ENCODE measurements around the gene TBC1D14.

DNA sequence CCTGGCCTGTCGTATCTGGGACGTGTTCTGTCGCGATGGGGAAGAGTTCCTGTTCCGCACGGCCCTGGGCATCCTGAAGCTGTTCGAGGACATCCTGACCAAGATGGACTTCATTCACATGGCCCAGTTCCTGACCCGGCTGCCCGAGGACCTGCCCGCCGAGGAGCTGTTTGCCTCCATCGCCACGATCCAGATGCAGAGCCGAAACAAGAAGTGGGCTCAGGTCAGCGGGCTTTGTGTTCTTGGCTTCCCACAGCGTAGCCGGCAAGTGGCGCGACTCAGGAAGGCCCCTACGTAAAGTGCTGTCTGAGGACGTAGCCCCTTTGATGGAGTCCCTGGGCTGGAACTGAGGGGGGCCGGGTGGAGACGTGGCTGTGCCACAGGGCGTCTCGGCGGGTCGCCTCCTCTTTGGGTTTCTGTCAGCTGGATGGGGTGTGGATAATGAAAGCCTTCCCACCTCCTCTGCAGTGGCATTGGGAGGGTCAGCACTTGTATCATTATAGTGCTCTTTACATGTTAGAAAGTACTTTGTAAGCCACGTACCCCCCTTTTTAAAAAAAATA is 115.5 kb downstream of the TBC1D14 start:
- TF ChIP-seq, protein P1, sequence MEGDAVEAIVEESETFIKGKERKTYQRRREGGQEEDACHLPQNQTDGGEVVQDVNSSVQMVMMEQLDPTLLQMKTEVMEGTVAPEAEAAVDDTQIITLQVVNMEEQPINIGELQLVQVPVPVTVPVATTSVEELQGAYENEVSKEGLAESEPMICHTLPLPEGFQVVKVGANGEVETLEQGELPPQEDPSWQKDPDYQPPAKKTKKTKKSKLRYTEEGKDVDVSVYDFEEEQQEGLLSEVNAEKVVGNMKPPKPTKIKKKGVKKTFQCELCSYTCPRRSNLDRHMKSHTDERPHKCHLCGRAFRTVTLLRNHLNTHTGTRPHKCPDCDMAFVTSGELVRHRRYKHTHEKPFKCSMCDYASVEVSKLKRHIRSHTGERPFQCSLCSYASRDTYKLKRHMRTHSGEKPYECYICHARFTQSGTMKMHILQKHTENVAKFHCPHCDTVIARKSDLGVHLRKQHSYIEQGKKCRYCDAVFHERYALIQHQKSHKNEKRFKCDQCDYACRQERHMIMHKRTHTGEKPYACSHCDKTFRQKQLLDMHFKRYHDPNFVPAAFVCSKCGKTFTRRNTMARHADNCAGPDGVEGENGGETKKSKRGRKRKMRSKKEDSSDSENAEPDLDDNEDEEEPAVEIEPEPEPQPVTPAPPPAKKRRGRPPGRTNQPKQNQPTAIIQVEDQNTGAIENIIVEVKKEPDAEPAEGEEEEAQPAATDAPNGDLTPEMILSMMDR (IDR thresholded peaks at IDR 0.05), result no peak
- TF ChIP-seq POLR2A (IDR thresholded peaks at IDR 0.05) (no peak), POLR2AphosphoS5 (IDR thresholded peaks at IDR 0.05) (no peak), EP300 (IDR thresholded peaks at IDR 0.05) (no peak)

All from sigmoid colon (tissue), 4 donors.